ENCODE measurements around the gene BABAM1. TPM values are rescaled to one million over a fixed set of nuclear protein-coding genes. Genes with fewer than 3 reads are reported as not detected.

Gene BABAM1
- total RNA-seq, 1 donor from 2014 or later: 79.1 TPM

DNA sequence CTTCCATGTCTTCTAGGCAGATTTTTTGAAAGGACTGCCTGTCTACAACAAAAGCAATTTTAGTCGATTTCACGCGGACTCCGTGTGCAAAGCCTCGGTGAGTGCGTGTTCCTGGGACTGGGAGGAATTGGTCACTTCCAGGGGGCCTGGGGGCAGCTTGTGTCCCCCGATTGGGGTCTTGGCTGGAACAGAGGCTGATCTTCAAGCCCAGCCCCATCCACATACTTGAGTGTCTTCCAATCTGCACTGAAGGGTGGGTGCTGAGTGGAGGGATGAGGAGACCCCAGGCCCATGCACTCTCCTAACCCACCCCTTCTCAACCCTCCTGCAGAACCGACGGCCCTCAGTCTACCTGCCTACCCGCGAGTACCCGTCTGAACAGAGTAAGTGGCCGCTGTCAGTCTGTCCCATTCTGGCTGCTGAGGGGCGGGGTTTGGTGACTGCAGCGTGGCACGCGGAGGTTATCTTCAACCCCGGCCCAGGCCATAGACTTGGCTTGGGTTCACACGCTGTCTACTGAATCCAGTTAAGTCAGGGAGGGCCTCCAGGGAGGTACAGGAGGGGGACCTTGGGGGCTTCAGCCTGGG, 46.9 kb downstream of the BABAM1 start:
- TF ChIP-seq, protein P1, sequence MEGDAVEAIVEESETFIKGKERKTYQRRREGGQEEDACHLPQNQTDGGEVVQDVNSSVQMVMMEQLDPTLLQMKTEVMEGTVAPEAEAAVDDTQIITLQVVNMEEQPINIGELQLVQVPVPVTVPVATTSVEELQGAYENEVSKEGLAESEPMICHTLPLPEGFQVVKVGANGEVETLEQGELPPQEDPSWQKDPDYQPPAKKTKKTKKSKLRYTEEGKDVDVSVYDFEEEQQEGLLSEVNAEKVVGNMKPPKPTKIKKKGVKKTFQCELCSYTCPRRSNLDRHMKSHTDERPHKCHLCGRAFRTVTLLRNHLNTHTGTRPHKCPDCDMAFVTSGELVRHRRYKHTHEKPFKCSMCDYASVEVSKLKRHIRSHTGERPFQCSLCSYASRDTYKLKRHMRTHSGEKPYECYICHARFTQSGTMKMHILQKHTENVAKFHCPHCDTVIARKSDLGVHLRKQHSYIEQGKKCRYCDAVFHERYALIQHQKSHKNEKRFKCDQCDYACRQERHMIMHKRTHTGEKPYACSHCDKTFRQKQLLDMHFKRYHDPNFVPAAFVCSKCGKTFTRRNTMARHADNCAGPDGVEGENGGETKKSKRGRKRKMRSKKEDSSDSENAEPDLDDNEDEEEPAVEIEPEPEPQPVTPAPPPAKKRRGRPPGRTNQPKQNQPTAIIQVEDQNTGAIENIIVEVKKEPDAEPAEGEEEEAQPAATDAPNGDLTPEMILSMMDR (conservative IDR thresholded peaks at IDR 0.05): no peak
- H3K9me3 Mint-ChIP-seq: no peaks in the 10 kb centered on the region
- H3K27me3 Mint-ChIP-seq (ENCODE audit: low read depth): no peaks in the 10 kb centered on the region
- peaks cover 19% of the 10 kb centered on the region for H3K4me1 Mint-ChIP-seq
- peak overlapping the region; percentile 23 for H3K4me3 Mint-ChIP-seq
- H3K27ac Mint-ChIP-seq (ENCODE audit: unreplicated experiment): no peak overlapping the region
- H3K36me3 Mint-ChIP-seq (ENCODE audit: low read depth): no peaks in the 10 kb centered on the region
- DNase-seq (ENCODE audit: low read depth, low spot score): no peak

DNA sequence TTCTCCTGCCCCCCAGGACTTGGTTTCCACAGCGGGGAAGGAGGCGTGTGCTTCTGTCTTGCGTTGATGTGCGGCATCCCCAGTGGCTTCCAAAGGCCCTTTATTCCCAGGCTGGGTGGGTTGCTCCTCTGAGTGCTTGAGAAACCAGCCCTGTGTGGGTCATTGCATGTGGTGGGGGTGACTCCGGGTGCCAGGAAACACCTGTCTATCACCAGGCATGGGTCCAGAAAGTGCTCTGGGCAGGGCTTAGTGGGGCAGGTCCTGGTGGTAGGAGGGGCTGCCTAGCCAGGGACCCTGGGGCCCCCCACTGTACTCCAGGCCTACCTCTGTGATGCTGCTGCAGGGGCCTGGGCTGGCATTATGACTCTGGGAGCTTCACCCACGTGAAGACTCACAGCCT, 51.7 kb downstream of the BABAM1 start:
- no peak for DNase-seq (ENCODE audit: low read depth, low spot score)
- Mint-ChIP-seq H3K4me1 (no peaks in the 10 kb centered on the region), H3K27ac (ENCODE audit: unreplicated experiment) (no peak overlapping the region), H3K27me3 (ENCODE audit: low read depth) (no peaks in the 10 kb centered on the region), H3K9me3 (no peaks in the 10 kb centered on the region), H3K4me3 (no peak overlapping the region), H3K36me3 (ENCODE audit: low read depth) (no peaks in the 10 kb centered on the region)
- TF ChIP-seq, protein P1 (conservative IDR thresholded peaks at IDR 0.05): no peak

DNA sequence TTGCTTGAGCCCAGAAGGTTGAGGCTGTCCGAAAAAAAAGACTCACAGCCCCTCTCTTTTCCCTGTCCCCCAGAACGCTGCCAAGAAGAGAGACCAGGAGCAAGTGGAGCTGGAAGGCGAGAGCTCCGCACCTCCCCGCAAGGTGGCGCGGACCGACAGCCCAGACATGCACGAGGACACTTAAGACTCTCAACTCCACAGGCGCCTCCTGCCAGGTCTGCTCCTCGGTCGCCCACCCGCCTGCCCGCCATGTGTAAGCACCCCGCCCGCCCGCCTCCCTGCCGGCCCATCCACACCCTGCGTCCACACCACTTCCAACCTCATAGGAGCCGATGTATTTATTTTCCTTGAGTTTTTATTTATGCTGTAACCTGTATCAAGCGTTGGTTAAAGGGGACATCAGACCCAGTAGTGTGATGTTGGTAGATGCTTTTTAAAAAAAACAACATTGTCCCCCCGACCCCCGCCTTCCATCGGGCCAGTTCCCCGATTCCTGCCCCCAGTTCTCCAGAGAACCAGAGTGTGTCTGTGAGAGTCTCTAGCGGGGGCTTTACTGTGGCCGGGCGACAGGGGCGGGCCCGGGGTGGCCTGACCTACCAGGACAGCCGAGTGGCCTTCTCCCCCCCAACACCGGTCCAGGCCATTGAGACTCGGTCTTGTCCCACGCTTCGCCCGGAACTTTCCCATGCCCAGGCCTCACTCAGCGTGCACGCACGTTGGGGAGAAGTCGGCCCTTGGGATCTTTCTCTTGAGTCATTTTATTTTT, 52.4 kb downstream of the BABAM1 start:
- no peaks in the 10 kb centered on the region for H3K9me3 Mint-ChIP-seq
- TF ChIP-seq, protein P1 (conservative IDR thresholded peaks at IDR 0.05): no peak
- no peak overlapping the region for H3K4me3 Mint-ChIP-seq
- no peaks in the 10 kb centered on the region for H3K36me3 Mint-ChIP-seq (ENCODE audit: low read depth)
- no peak overlapping the region for H3K27ac Mint-ChIP-seq (ENCODE audit: unreplicated experiment)
- H3K27me3 Mint-ChIP-seq (ENCODE audit: low read depth): no peaks in the 10 kb centered on the region
- no peak for DNase-seq (ENCODE audit: low read depth, low spot score)
- H3K4me1 Mint-ChIP-seq: no peaks in the 10 kb centered on the region

DNA sequence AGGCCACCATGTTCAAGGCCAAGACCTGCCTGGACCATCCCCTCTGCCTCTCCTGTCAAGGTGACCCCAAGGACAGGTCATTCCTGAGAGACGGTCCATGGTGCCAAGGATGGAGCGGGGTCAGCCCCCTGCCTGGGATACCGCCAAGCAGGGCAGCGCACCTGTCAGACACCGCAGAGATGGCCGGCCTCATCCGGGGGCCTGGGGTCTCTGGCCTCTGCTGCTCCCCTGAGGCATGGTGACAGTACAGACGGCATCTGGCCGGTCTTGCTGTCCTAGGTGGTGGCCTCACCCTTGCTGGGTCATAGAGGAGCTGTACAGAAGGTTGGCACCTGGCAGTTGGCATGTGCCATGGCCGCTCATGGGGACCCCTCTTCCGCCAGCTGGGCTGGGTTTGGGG, 53.2 kb downstream of the BABAM1 start:
- Mint-ChIP-seq H3K27me3 (ENCODE audit: low read depth) (no peaks in the 10 kb centered on the region), H3K27ac (ENCODE audit: unreplicated experiment) (no peak overlapping the region), H3K4me1 (no peaks in the 10 kb centered on the region), H3K36me3 (ENCODE audit: low read depth) (no peaks in the 10 kb centered on the region), H3K9me3 (no peaks in the 10 kb centered on the region), H3K4me3 (no peak overlapping the region)
- TF ChIP-seq, protein P1 (conservative IDR thresholded peaks at IDR 0.05): no peak
- no peak for DNase-seq (ENCODE audit: low read depth, low spot score)

DNA sequence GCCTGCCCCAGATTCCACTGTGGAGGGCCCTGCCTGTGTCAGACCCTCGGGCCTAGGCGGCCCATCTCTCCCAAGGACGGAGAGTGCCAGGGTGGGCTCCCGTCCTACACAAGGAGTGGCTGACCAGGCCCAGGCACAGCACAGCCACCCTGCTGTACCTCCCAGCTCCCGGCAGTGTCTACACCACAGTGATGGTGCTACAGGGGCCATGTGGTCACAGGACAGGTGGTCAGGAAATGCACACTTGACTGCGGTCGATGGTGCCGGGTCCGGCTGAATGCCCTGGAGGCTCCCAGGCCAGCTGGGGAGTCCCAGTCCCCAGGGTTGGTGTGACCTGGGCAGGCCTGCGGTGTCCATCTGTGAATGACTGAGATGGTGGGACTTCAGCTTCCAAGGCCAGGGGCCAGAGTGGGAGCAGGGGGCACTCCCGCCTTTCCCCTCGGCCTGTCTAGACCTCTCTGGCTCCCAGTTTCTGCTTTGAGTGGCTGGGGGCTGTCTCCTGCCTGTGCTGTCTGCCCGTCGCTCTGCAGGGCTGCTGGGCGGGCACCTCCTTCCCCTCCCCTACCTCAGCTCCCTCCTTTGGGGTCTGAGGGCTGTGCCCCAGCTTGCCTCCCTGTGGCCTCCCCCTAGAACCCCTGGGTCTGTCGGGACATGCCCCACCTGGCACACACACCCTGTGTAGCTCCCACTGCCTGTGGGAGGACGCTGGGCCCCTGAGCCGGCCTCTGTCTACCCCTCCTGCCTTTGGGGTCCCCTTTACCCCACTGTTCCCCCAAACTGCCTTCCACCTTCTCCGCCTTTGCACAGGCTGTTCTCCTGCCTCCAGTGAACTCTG, 54.6 kb downstream of the BABAM1 start:
- H3K4me3 Mint-ChIP-seq: peak overlapping the region; percentile 66
- H3K36me3 Mint-ChIP-seq (ENCODE audit: low read depth): no peaks in the 10 kb centered on the region
- TF ChIP-seq, protein P1 (conservative IDR thresholded peaks at IDR 0.05): no peak
- H3K9me3 Mint-ChIP-seq: no peaks in the 10 kb centered on the region
- no peaks in the 10 kb centered on the region for H3K27me3 Mint-ChIP-seq (ENCODE audit: low read depth)
- no peak overlapping the region for H3K27ac Mint-ChIP-seq (ENCODE audit: unreplicated experiment)
- no peak for DNase-seq (ENCODE audit: low read depth, low spot score)
- no peaks in the 10 kb centered on the region for H3K4me1 Mint-ChIP-seq

All from neural crest cell (in vitro differentiated cells).